Neural cell (in vitro differentiated cells): Measurements from ENCODE around the gene SLC49A4. TPM values are rescaled to one million over a fixed set of nuclear protein-coding genes. Genes with fewer than 3 reads are reported as not detected.

Experiments
- H2AFZ ChIP-seq: fragments of 200-600, 300-800 bp; sonication (generic), shearing (Covaris generic); 2 replicates; pipeline ENCODE4 v1.6.0; 2014; ENCODE audit warnings: low read depth, mild to moderate bottlenecking, antibody characterized with exemption, low read length, moderate library complexity
- H3F3A ChIP-seq: fragments of 200-600 bp; shearing (Covaris generic); 2 replicates; pipeline ENCODE4 v1.6.1; 2016; ENCODE audit warnings: mild to moderate bottlenecking, moderate library complexity, mixed read lengths, antibody characterized with exemption, low read length; ENCODE audit not compliant: insufficient read depth, poor library complexity, severe bottlenecking
- H3K27ac ChIP-seq: fragments of 200-600, 300-800 bp; sonication (generic), shearing (Covaris generic); 2 replicates; pipeline ENCODE4 v1.5.1; 2014; ENCODE audit warnings: mild to moderate bottlenecking, low read length, moderate library complexity
- H3K27me3 ChIP-seq: fragments of 300-800, 200-600 bp; sonication (generic), shearing (Covaris generic); 2 replicates; pipeline ENCODE4 v1.6.0; 2014; ENCODE audit warnings: mild to moderate bottlenecking, low read depth, low read length, moderate library complexity; ENCODE audit not compliant: insufficient read depth
- H3K36me3 ChIP-seq: fragments of 300-800, 200-600 bp; sonication (generic), shearing (Covaris generic); 2 replicates; pipeline ENCODE4 v1.5.1; 2014; ENCODE audit warnings: mild to moderate bottlenecking, antibody characterized with exemption, low read length, moderate library complexity; ENCODE audit not compliant: insufficient read depth
- H3K4me2 ChIP-seq: fragments of 300-800, 200-600 bp; sonication (generic), shearing (Covaris generic); 2 replicates; pipeline ENCODE4 v1.6.0; 2014; ENCODE audit warnings: mild to moderate bottlenecking, low read length
- H3K4me3 ChIP-seq: fragments of 300-800, 200-600 bp; sonication (generic), shearing (Covaris generic); 2 replicates; pipeline ENCODE4 v1.5.1; 2014; ENCODE audit warnings: mild to moderate bottlenecking, low read length, moderate library complexity
- H3K79me2 ChIP-seq: fragments of 200-600 bp; shearing (Covaris generic); replicated peaks from 2 replicates; pipeline ENCODE4 v1.6.0; 2014; ENCODE audit warnings: mild to moderate bottlenecking, low read length, moderate library complexity; ENCODE audit not compliant: insufficient read depth
- H3K9ac ChIP-seq: fragments of 300-800, 200-600 bp; sonication (generic), shearing (Covaris generic); 2 replicates; pipeline ENCODE4 v1.6.1; 2016; ENCODE audit warnings: mild to moderate bottlenecking, low read length, mixed read lengths
- H3K9me2 ChIP-seq: fragments of 200-600 bp; shearing (Covaris generic); 2 replicates; pipeline ENCODE4 v1.6.1; 2016; ENCODE audit warnings: mild to moderate bottlenecking, low read length, mixed read lengths; ENCODE audit not compliant: insufficient read depth
- H3K9me3 ChIP-seq: fragments of 200-600, 300-800 bp; sonication (generic), shearing (Covaris generic); 2 replicates; pipeline ENCODE4 v1.6.1; 2016; ENCODE audit warnings: mild to moderate bottlenecking, mixed run types, low read length, moderate library complexity, mixed read lengths
- H4K20me1 ChIP-seq: fragments of 200-600 bp; shearing (Covaris generic); 2 replicates; pipeline ENCODE4 v1.6.1; 2016; ENCODE audit warnings: mild to moderate bottlenecking, mixed run types; ENCODE audit not compliant: insufficient read depth
- CTCF ChIP-seq: fragments of 450-650 bp; IDR thresholded peaks from 2 replicates; pipeline ENCODE4 v1.5.1; 2014; ENCODE audit warnings: antibody characterized with exemption, mild to moderate bottlenecking, moderate library complexity; ENCODE audit not compliant: poor library complexity, severe bottlenecking
- EP300 ChIP-seq: fragments of 450-650 bp; conservative IDR thresholded peaks from 2 replicates; pipeline ENCODE4 v1.6.1; 2014; ENCODE audit warnings: antibody characterized with exemption, mild to moderate bottlenecking, moderate library complexity; ENCODE audit not compliant: poor library complexity, severe bottlenecking
- EZH2 ChIP-seq: fragments of 200-600, 300-800 bp; shearing (Covaris generic), sonication (generic); IDR thresholded peaks from 2 replicates; pipeline ENCODE4 v1.6.1; 2014; ENCODE audit warnings: antibody characterized with exemption, low read length, borderline replicate concordance, mild to moderate bottlenecking; ENCODE audit not compliant: insufficient read depth, poor library complexity, severe bottlenecking
- MXI1 ChIP-seq: fragments of 450-650 bp; conservative IDR thresholded peaks from 2 replicates; pipeline ENCODE4 v1.6.1; 2014; ENCODE audit warnings: antibody characterized with exemption, mild to moderate bottlenecking; ENCODE audit not compliant: poor library complexity, severe bottlenecking
- POLR2AphosphoS5 ChIP-seq: IDR thresholded peaks from 2 replicates; pipeline ENCODE4 v1.6.1; 2012
- RAD21 ChIP-seq: fragments of 450-650 bp; conservative IDR thresholded peaks from 2 replicates; pipeline ENCODE4 v1.6.1; 2014; ENCODE audit warnings: antibody characterized with exemption, mild to moderate bottlenecking, moderate library complexity
- REST ChIP-seq: IDR thresholded peaks from 2 replicates; pipeline ENCODE4 v1.6.1; 2012; ENCODE audit warnings: borderline replicate concordance
- SMC3 ChIP-seq: fragments of 450-650 bp; conservative IDR thresholded peaks from 2 replicates; pipeline ENCODE4 v1.6.1; 2014; ENCODE audit warnings: antibody characterized with exemption, mild to moderate bottlenecking, moderate library complexity; ENCODE audit not compliant: poor library complexity
- TAF1 ChIP-seq: IDR thresholded peaks from 2 replicates; pipeline ENCODE4 v1.6.1; 2012; ENCODE audit warnings: low read depth
- polyA plus RNA-seq: library from polyadenylated mRNA; depleted of rRNA; stranded (reverse); fragments of >200 nt; gene quantifications from 2 replicates; pipeline ENCODE4 v1.2.3, GENCODE V29; 2014

SLC49A4 gene
- polyA plus RNA-seq, 1 donor from 2014 or later = 16.2 TPM

- no peak overlapping the region for H2AFZ ChIP-seq
- H3K27ac ChIP-seq = no peak overlapping the region
- no peaks in the 10 kb centered on the region for H3K9me2 ChIP-seq
- no peaks in the 10 kb centered on the region for H3F3A ChIP-seq
- H3K4me3 ChIP-seq = no peak overlapping the region
- TF ChIP-seq POLR2AphosphoS5 = no peak
- no peak for TF ChIP-seq TAF1
- TF ChIP-seq CTCF = no peak
- no peak for TF ChIP-seq MXI1
- no peak for TF ChIP-seq RAD21
- TF ChIP-seq REST = no peak
- TF ChIP-seq SMC3 = no peak
- TF ChIP-seq EZH2 = no peak
- no peak for TF ChIP-seq EP300
- H3K4me2 ChIP-seq = no peak overlapping the region
- H4K20me1 ChIP-seq = no peaks in the 10 kb centered on the region
- no peaks in the 10 kb centered on the region for H3K9me3 ChIP-seq
- H3K9ac ChIP-seq = no peak overlapping the region
- H3K79me2 ChIP-seq = no peaks in the 10 kb centered on the region
- H3K36me3 ChIP-seq = no peaks in the 10 kb centered on the region
- H3K27me3 ChIP-seq = no peaks in the 10 kb centered on the region
These were observed 129.2 kb downstream of the SLC49A4 start for GRCh38 chr3:122924056-122924455.

- H2AFZ ChIP-seq = no peak overlapping the region
- no peak overlapping the region for H3K4me3 ChIP-seq
- H3K27ac ChIP-seq = no peak overlapping the region
- H3K27me3 ChIP-seq = no peaks in the 10 kb centered on the region
- no peaks in the 10 kb centered on the region for H3F3A ChIP-seq
- H3K9me2 ChIP-seq = no peaks in the 10 kb centered on the region
- TF ChIP-seq RAD21 (no peak), EP300 (no peak), EZH2 (no peak)
- H4K20me1 ChIP-seq = no peaks in the 10 kb centered on the region
- H3K9me3 ChIP-seq = no peaks in the 10 kb centered on the region
- no peaks in the 10 kb centered on the region for H3K79me2 ChIP-seq
- no peaks in the 10 kb centered on the region for H3K36me3 ChIP-seq
- no peak overlapping the region for H3K4me2 ChIP-seq
- H3K9ac ChIP-seq = no peak overlapping the region
These were observed 130.9 kb downstream of the SLC49A4 start for GRCh38 chr3:122925756-122926155.

- no peak overlapping the region for H2AFZ ChIP-seq
- no peaks in the 10 kb centered on the region for H3K9me3 ChIP-seq
- TF ChIP-seq MXI1 (no peak), EZH2 (no peak), SMC3 (no peak), RAD21 (no peak), REST (no peak), CTCF (no peak), POLR2AphosphoS5 (no peak)
- H3K27me3 ChIP-seq = no peaks in the 10 kb centered on the region
- no peak overlapping the region for H3K4me3 ChIP-seq
- H3K36me3 ChIP-seq = no peaks in the 10 kb centered on the region
- H3K9me2 ChIP-seq = no peaks in the 10 kb centered on the region
- no peak overlapping the region for H3K4me2 ChIP-seq
- H3K9ac ChIP-seq = no peak overlapping the region
- H3K27ac ChIP-seq = no peak overlapping the region
- no peaks in the 10 kb centered on the region for H3F3A ChIP-seq
- no peaks in the 10 kb centered on the region for H3K79me2 ChIP-seq
- no peaks in the 10 kb centered on the region for H4K20me1 ChIP-seq
These were observed 131.5 kb downstream of the SLC49A4 start for GRCh38 chr3:122926322-122926721.
